HEK293 (cell line): ENCODE data around the gene CUEDC1.

Source experiments
- CTCF ChIA-PET: fragments of 350-600 bp; formaldehyde crosslinking; extraction: SDS; loops from one replicate; lab custom pipeline; 2021; ENCODE audit warnings: antibody characterized with exemption; lab: Yijun Ruan, JAX
- POLR2A ChIA-PET: fragments of 300-600 bp; formaldehyde crosslinking; extraction: SDS; loops from one replicate; lab custom pipeline; 2020; ENCODE audit warnings: antibody characterized with exemption, inconsistent platforms; lab: Yijun Ruan, JAX
- H3K27ac ChIP-seq: fragments of 200-500 bp; sonication (Bioruptor generic); 2 replicates; pipeline ENCODE4 v1.5.1; 2014; ENCODE audit warnings: low read depth, low read length, control low read depth, inconsistent platforms; ENCODE audit errors: extremely low read depth
- H3K36me3 ChIP-seq, 2 experiments: fragments of 200-500 bp in 1 of 2; sonication (Bioruptor generic) in 1 of 2; 1 replicate in 1 of 2; 2 replicates in 1 of 2; pipeline ENCODE4 v1.5.1; 2014 to 2017; ENCODE audit warnings: inconsistent platforms in 2 of 2, low read length in 2 of 2; ENCODE audit not compliant: control insufficient read depth in 2 of 2, insufficient read depth in 1 of 2
- H3K4me1 ChIP-seq: fragments of 200-500 bp; sonication (Bioruptor generic); 2 replicates; pipeline ENCODE4 v1.5.1; 2014; ENCODE audit warnings: mild to moderate bottlenecking, low read length, inconsistent platforms; ENCODE audit not compliant: control insufficient read depth, insufficient read depth
- H3K4me3 ChIP-seq: 2 replicates; pipeline ENCODE4 v1.5.1; 2011; ENCODE audit warnings: low read depth, mild to moderate bottlenecking, control low read depth, low read length, moderate library complexity
- H3K9me3 ChIP-seq: fragments of 200-500 bp; sonication (Bioruptor generic); 2 replicates; pipeline ENCODE4 v1.5.1; 2014; ENCODE audit warnings: low read depth, low read length, inconsistent platforms; ENCODE audit not compliant: control insufficient read depth, insufficient read depth
- EGR2 ChIP-seq: fragments of 450-650 bp; formaldehyde crosslinking; IDR thresholded peaks from 2 replicates; pipeline ENCODE4 v1.5.1; 2016; ENCODE audit warnings: low read depth, missing biosample characterization, missing genetic modification characterization
- KLF8 ChIP-seq: fragments of 450-650 bp; formaldehyde crosslinking; IDR thresholded peaks from 2 replicates; pipeline ENCODE4 v1.5.1; 2016; ENCODE audit warnings: missing biosample characterization, missing genetic modification characterization
- MYNN ChIP-seq: fragments of 450-650 bp; formaldehyde crosslinking; IDR thresholded peaks from 2 replicates; pipeline ENCODE4 v1.5.1; 2016; ENCODE audit warnings: missing biosample characterization, missing genetic modification characterization, borderline replicate concordance
- PRDM10 ChIP-seq: fragments of 450-650 bp; formaldehyde crosslinking; IDR thresholded peaks from 2 replicates; pipeline ENCODE4 v1.5.1; 2016; ENCODE audit warnings: missing biosample characterization, missing genetic modification characterization
- PRDM2 ChIP-seq: fragments of 450-650 bp; formaldehyde crosslinking; IDR thresholded peaks from 2 replicates; pipeline ENCODE4 v1.5.1; 2016; ENCODE audit warnings: missing biosample characterization, missing genetic modification characterization, borderline replicate concordance
- TCF7L2 ChIP-seq: IDR thresholded peaks from 2 replicates; pipeline ENCODE4 v1.6.1; 2011; ENCODE audit warnings: low read depth, mild to moderate bottlenecking, inconsistent platforms, low read length, moderate library complexity, borderline replicate concordance
- ZBTB17 ChIP-seq: fragments of 450-650 bp; formaldehyde crosslinking; IDR thresholded peaks from 2 replicates; pipeline ENCODE4 v1.5.1; 2016; ENCODE audit warnings: missing biosample characterization, missing genetic modification characterization
- ZEB2 ChIP-seq: fragments of 450-650 bp; formaldehyde crosslinking; IDR thresholded peaks from 2 replicates; pipeline ENCODE4 v1.5.1; 2016; ENCODE audit warnings: missing biosample characterization, missing genetic modification characterization
- ZFP3 ChIP-seq: fragments of 450-650 bp; formaldehyde crosslinking; IDR thresholded peaks from 2 replicates; pipeline ENCODE4 v1.5.1; 2016; ENCODE audit warnings: low read depth, missing biosample characterization, missing genetic modification characterization
- ZNF157 ChIP-seq: fragments of 450-650 bp; formaldehyde crosslinking; IDR thresholded peaks from 2 replicates; pipeline ENCODE4 v1.5.1; 2016; ENCODE audit warnings: missing biosample characterization, missing genetic modification characterization
- ZNF214 ChIP-seq: fragments of 450-650 bp; formaldehyde crosslinking; IDR thresholded peaks from 2 replicates; pipeline ENCODE4 v1.5.1; 2017; ENCODE audit warnings: missing biosample characterization, mild to moderate bottlenecking, missing genetic modification characterization, borderline replicate concordance
- ZNF239 ChIP-seq: fragments of 450-650 bp; formaldehyde crosslinking; IDR thresholded peaks from 2 replicates; pipeline ENCODE4 v1.5.1; 2016; ENCODE audit warnings: missing biosample characterization, missing genetic modification characterization
- ZNF26 ChIP-seq: fragments of 450-650 bp; formaldehyde crosslinking; IDR thresholded peaks from 2 replicates; pipeline ENCODE4 v1.5.1; 2016; ENCODE audit warnings: missing biosample characterization, missing genetic modification characterization
- ZNF280D ChIP-seq: fragments of 450-650 bp; formaldehyde crosslinking; IDR thresholded peaks from 2 replicates; pipeline ENCODE4 v1.5.1; 2016; ENCODE audit warnings: missing biosample characterization, missing genetic modification characterization
- ZNF335 ChIP-seq: fragments of 450-650 bp; formaldehyde crosslinking; conservative IDR thresholded peaks from 2 replicates; pipeline ENCODE4 v1.5.1; 2016; ENCODE audit warnings: missing biosample characterization, missing genetic modification characterization
- ZNF362 ChIP-seq: fragments of 450-650 bp; formaldehyde crosslinking; IDR thresholded peaks from 2 replicates; pipeline ENCODE4 v1.5.1; 2016; ENCODE audit warnings: missing biosample characterization, missing genetic modification characterization
- ZNF624 ChIP-seq: fragments of 450-650 bp; formaldehyde crosslinking; IDR thresholded peaks from 2 replicates; pipeline ENCODE4 v1.5.1; 2017; ENCODE audit warnings: missing biosample characterization, missing genetic modification characterization
- ZNF701 ChIP-seq: fragments of 450-650 bp; formaldehyde crosslinking; IDR thresholded peaks from 2 replicates; pipeline ENCODE4 v1.5.1; 2016; ENCODE audit warnings: missing biosample characterization, missing genetic modification characterization
- ZNF704 ChIP-seq: fragments of 450-650 bp; formaldehyde crosslinking; IDR thresholded peaks from 2 replicates; pipeline ENCODE4 v1.5.1; 2016; ENCODE audit warnings: missing biosample characterization, missing genetic modification characterization

CUEDC1 gene

GRCh38 chr17:57948555-57949420, 6.4 kb downstream of the CUEDC1 start:
- Histone ChIP-seq H3K4me1 (peaks cover 53% of the 10 kb centered on the region), H3K4me3 (no peak overlapping the region), H3K27ac (peak overlapping the region; percentile 0; the same call in 1 of the 2 replicates), H3K9me3 (no peaks in the 10 kb centered on the region), H3K36me3 (no peaks in the 10 kb centered on the region)
- ChIA-PET CTCF (interaction anchor here (1.0 to 6.0 kb wide), 6 partner anchors 9 to 91 kb away, joined by 3 to 38 read pairs (median 8); no protein-coding TSS in a partner anchor), POLR2A (interaction anchor here (1.2 to 3.2 kb wide), 5 partner anchors 7 to 73 kb away, joined by 4 to 22 read pairs (median 6); partner anchors contain the start of gene CUEDC1)
- TF ChIP-seq ZNF280D (no peak), ZNF362 (tag by site-specific recombination) (no peak), KLF8 (tag by site-specific recombination) (no peak), PRDM2 (tag by site-specific recombination) (no peak), TCF7L2 (no peak), ZNF704 (no peak), EGR2 (tag by site-specific recombination) (no peak), ZNF335 (tag by site-specific recombination) (peak; percentile 23; the same call in 1 of the 2 replicates), ZFP3 (tag by site-specific recombination) (no peak), ZNF239 (tag by site-specific recombination) (no peak), PRDM10 (tag by site-specific recombination) (no peak), ZNF214 (tag by site-specific recombination) (no peak), ZEB2 (tag by site-specific recombination) (0 out of 2 replicates have a peak, but pooled peaks have one; percentile 36), ZNF701 (tag by site-specific recombination) (no peak), ZBTB17 (tag by site-specific recombination) (no peak), ZNF26 (tag by site-specific recombination) (no peak), ZNF157 (tag by site-specific recombination) (no peak), MYNN (peak; percentile 91), ZNF624 (tag by site-specific recombination) (no peak)
